ENCODE data around the gene LPCAT1.
"Not testable (repeated sequence)": the region's sequence is repeated elsewhere in the genome, so short reads cannot be mapped to it uniquely, and the experiment has no call there.

The LPCAT1 gene

GRCh38 chr5:1507961-1508658 lies 15.7 kb downstream of the LPCAT1 start:
- DNase-seq = peak; percentile 1

- DNase-seq = no peak
These were observed 16.3 kb downstream of the LPCAT1 start for GRCh38 chr5:1507457-1507856.

GRCh38 chr5:1507014-1507375 lies 16.8 kb downstream of the LPCAT1 start:
- DNase-seq = no peak

GRCh38 chr5:1506242-1507013 lies 17.3 kb downstream of the LPCAT1 start:
- DNase-seq = no peak

GRCh38 chr5:1505506-1506241 lies 18.1 kb downstream of the LPCAT1 start:
- no peak for DNase-seq

- not testable (repeated sequence) for DNase-seq
These were observed 18.7 kb downstream of the LPCAT1 start for GRCh38 chr5:1505089-1505488.

GRCh38 chr5:1504617-1505016 lies 19.1 kb downstream of the LPCAT1 start:
- DNase-seq = no peak

- no peak for DNase-seq
These were observed 19.6 kb downstream of the LPCAT1 start for GRCh38 chr5:1504069-1504595.

- DNase-seq = no peak
These were observed 20.3 kb downstream of the LPCAT1 start for GRCh38 chr5:1503241-1504068.

- DNase-seq = no peak
These were observed 21.0 kb downstream of the LPCAT1 start for GRCh38 chr5:1502737-1503120.

- no peak for DNase-seq
These were observed 21.6 kb downstream of the LPCAT1 start for GRCh38 chr5:1502046-1502736.

- DNase-seq = no peak
These were observed 22.3 kb downstream of the LPCAT1 start for GRCh38 chr5:1501372-1502045.

GRCh38 chr5:1500411-1501091 lies 23.2 kb downstream of the LPCAT1 start:
- no peak for DNase-seq

GRCh38 chr5:1499851-1500250 lies 23.9 kb downstream of the LPCAT1 start:
- no peak for DNase-seq

- no peak for DNase-seq
These were observed 24.9 kb downstream of the LPCAT1 start for GRCh38 chr5:1498623-1499416.

GRCh38 chr5:1497795-1498622 lies 25.8 kb downstream of the LPCAT1 start:
- no peak for DNase-seq

GRCh38 chr5:1497242-1497777 lies 26.4 kb downstream of the LPCAT1 start:
- DNase-seq = no peak

GRCh38 chr5:1495525-1495897 lies 28.2 kb downstream of the LPCAT1 start:
- DNase-seq = no peak

All from activated gamma-delta T cell treated with Interleukin-2 at 50 U/mL for 16 hours (primary cell).